DND-41 (cell line): Measurements from ENCODE around the gene CDKN1A.

ENCODE experiments used
- ATAC-seq: fragments of 200-7000 bp; cut with Tn5 transposase; 3 replicates; pipeline ENCODE4 v1.9.1; 2021; ENCODE audit warnings: low read depth; ENCODE audit not compliant: insufficient read depth
- DNase-seq: peaks from one replicate; pipeline ENCODE4 v3.0.0-alpha.2; 2020
- H2AFZ ChIP-seq: 2 replicates; pipeline ENCODE4 v1.6.0; 2012; ENCODE audit warnings: low read depth, low read length
- H3K27ac ChIP-seq: 2 replicates; pipeline ENCODE4 v1.5.1; 2012; ENCODE audit warnings: low read length, inconsistent platforms
- H3K27me3 ChIP-seq: fragments of 200-600 bp; sonication (generic); 2 replicates; pipeline ENCODE4 v1.6.0; 2012; ENCODE audit warnings: low read length, mild to moderate bottlenecking, inconsistent platforms; ENCODE audit not compliant: insufficient read depth, poor library complexity
- H3K36me3 ChIP-seq: 2 replicates; pipeline ENCODE4 v1.5.1; 2012; ENCODE audit warnings: low read length, inconsistent platforms; ENCODE audit not compliant: insufficient read depth
- H3K4me1 ChIP-seq: 2 replicates; pipeline ENCODE4 v1.5.1; 2012; ENCODE audit warnings: mild to moderate bottlenecking, low read length; ENCODE audit not compliant: insufficient read depth
- H3K4me2 ChIP-seq: 2 replicates; pipeline ENCODE4 v1.6.0; 2012; ENCODE audit warnings: mild to moderate bottlenecking, moderate library complexity, low read length, inconsistent platforms; ENCODE audit not compliant: insufficient read depth
- H3K4me3 ChIP-seq, 2 experiments: fragments of 200-600 bp in 1 of 2; shearing (Covaris generic) in 1 of 2; 2 replicates each; pipeline ENCODE4 v1.5.1; 2012 to 2016; ENCODE audit warnings: inconsistent platforms in 2 of 2, low read length in 2 of 2, mild to moderate bottlenecking in 2 of 2, low read depth in 1 of 2, moderate library complexity in 1 of 2
- H3K79me2 ChIP-seq: 2 replicates; pipeline ENCODE4 v1.6.0; 2012; ENCODE audit warnings: low read length, inconsistent platforms; ENCODE audit not compliant: insufficient read depth
- H3K9ac ChIP-seq: 2 replicates; pipeline ENCODE4 v1.6.0; 2012; ENCODE audit warnings: low read depth, mild to moderate bottlenecking, inconsistent platforms, low read length, moderate library complexity
- H3K9me3 ChIP-seq: 2 replicates; pipeline ENCODE4 v1.5.1; 2012; ENCODE audit warnings: low read length, moderate library complexity, mild to moderate bottlenecking, inconsistent platforms; ENCODE audit not compliant: insufficient read depth, severe bottlenecking
- H4K20me1 ChIP-seq: 2 replicates; pipeline ENCODE4 v1.6.0; 2012; ENCODE audit warnings: low read length; ENCODE audit not compliant: insufficient read depth
- EZH2 ChIP-seq: IDR thresholded peaks from 3 replicates; pipeline ENCODE4 v1.6.1; 2012; ENCODE audit warnings: borderline replicate concordance, low read depth, mild to moderate bottlenecking, moderate library complexity, low read length, inconsistent platforms; ENCODE audit not compliant: severe bottlenecking
- TF ChIP-seq, protein P1 (sequence below): IDR thresholded peaks from 2 replicates; pipeline ENCODE4 v1.5.1; 2012; ENCODE audit warnings: borderline replicate concordance, low read length, moderate library complexity, mild to moderate bottlenecking; ENCODE audit not compliant: poor library complexity, severe bottlenecking; ENCODE audit errors: extremely low read depth

Gene CDKN1A

DNA sequence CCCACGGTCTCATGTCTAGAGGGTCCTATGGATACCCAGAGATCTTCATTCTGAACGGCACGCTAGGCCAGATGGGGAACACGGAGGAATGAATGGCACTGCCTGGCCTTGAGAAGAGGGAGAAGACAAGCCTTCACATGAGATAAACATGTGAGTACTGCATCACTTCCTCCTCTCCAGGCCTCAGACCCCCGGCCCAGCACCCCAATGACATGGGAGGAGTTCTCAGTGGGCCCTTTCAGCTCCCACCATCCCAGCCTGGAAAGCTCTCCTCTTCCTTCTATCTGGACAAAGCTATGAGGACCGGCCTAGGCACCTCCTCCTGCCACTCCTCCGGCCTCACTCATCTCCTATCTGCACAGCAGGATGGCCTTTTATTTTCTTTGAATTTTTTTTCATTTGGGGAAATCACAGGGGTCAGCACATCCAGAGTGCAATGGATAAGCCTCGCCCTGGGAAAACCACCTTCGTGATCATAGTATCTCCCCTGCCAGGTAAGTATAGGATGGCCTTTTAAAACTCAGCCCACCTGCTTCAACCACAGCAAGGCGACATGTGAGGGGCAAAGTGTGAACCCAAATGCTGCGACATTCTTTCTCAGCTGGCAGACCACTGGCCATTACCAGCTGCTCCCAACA, 39.2 kb upstream of the CDKN1A start:
- no peak overlapping the region for H3K27ac ChIP-seq
- no peak for TF ChIP-seq EZH2
- TF ChIP-seq, protein P1, sequence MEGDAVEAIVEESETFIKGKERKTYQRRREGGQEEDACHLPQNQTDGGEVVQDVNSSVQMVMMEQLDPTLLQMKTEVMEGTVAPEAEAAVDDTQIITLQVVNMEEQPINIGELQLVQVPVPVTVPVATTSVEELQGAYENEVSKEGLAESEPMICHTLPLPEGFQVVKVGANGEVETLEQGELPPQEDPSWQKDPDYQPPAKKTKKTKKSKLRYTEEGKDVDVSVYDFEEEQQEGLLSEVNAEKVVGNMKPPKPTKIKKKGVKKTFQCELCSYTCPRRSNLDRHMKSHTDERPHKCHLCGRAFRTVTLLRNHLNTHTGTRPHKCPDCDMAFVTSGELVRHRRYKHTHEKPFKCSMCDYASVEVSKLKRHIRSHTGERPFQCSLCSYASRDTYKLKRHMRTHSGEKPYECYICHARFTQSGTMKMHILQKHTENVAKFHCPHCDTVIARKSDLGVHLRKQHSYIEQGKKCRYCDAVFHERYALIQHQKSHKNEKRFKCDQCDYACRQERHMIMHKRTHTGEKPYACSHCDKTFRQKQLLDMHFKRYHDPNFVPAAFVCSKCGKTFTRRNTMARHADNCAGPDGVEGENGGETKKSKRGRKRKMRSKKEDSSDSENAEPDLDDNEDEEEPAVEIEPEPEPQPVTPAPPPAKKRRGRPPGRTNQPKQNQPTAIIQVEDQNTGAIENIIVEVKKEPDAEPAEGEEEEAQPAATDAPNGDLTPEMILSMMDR, result no peak

DNA sequence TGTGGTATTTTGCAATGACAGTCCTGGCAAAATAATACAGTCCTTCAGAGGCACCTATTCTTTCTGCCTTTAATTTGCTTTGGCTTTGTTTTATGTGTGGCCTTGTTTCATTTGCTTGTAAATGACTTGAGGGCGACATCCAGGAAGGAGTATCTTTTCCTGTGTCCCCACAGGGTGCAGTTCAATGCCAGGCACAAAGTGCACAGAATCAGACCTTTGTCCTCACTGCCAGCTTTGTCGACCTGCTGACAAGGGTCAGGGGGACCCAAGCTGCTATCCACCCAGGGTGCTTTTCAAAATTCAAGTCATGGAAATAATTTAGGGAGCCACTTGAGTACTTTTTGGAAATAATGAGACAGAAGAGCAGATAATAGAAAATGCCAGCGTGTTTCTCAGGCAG, 37.0 kb upstream of the CDKN1A start:
- no peak overlapping the region for H2AFZ ChIP-seq
- no peaks in the 10 kb centered on the region for H4K20me1 ChIP-seq
- DNase-seq (no peak), ATAC-seq (no peak)
- H3K4me1 ChIP-seq, result no peaks in the 10 kb centered on the region
- TF ChIP-seq, protein P1, result no peak
- TF ChIP-seq EZH2, result no peak
- H3K4me3 ChIP-seq, result no peak overlapping the region
- no peaks in the 10 kb centered on the region for H3K36me3 ChIP-seq
- H3K27ac ChIP-seq, result no peak overlapping the region
- H3K27me3 ChIP-seq, result no peaks in the 10 kb centered on the region
- H3K9ac ChIP-seq, result no peak overlapping the region
- no peaks in the 10 kb centered on the region for H3K9me3 ChIP-seq
- no peak overlapping the region for H3K4me2 ChIP-seq
- H3K79me2 ChIP-seq, result no peaks in the 10 kb centered on the region

More for the DNA sequence above, 39.2 kb upstream of the CDKN1A start:
- Histone ChIP-seq H3K27me3 (no peaks in the 10 kb centered on the region), H2AFZ (no peak overlapping the region), H3K4me1 (no peaks in the 10 kb centered on the region), H3K9me3 (no peaks in the 10 kb centered on the region), H4K20me1 (no peaks in the 10 kb centered on the region), H3K4me3 (no peak overlapping the region), H3K4me2 (no peak overlapping the region), H3K79me2 (no peaks in the 10 kb centered on the region), H3K36me3 (no peaks in the 10 kb centered on the region), H3K9ac (no peak overlapping the region)
- DNase-seq, result no peak
- ATAC-seq, result no peak

DNA sequence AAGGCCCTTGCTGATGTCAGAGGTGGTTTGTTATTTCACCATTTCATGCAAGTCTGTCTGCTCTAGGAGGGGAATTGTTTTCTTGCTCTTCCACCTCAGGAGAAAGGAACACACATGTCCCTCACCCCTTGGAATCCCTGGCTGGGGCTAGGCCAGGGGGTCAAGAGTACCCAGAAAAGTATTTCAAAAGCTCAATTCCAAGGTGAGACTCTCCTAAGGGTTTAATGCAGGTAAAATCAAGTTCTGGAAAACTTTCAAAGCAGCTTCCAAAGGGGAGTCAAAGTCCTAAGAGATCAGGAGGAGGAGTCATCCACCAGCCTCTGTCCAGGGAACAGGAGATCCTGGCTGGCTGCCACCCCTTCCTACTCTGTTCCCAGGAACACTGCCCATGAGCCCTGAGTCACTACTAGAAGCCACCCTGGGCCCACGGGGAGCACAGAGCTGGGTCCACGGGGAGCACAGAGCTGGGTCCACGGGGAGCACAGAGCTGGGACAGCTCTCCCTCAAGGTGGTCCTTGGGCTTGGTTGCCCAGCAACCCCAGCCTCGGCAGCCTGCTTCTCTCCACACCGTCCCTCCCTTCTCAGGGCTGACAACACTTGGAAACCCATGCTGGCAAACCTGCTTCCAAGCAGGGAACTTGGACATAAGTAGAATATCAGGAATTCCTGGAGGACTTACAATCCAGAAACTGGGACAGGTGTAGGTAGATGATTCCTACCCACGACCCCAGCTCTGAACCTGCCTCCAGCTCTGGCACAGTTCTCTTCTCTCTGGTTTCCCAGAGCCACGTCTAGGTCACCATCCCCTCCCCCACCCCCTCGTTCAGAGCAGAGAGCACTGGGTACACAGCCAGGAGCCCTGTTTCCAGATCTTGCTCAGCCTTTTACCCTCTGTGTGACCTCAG, 35.3 kb upstream of the CDKN1A start:
- no peak for TF ChIP-seq EZH2
- TF ChIP-seq, protein P1, result no peak
- DNase-seq (no peak), ATAC-seq (no peak)
- Histone ChIP-seq H3K4me3 (no peak overlapping the region), H3K27ac (no peak overlapping the region), H2AFZ (no peak overlapping the region), H3K4me2 (no peak overlapping the region), H3K36me3 (no peaks in the 10 kb centered on the region), H3K4me1 (no peaks in the 10 kb centered on the region), H3K79me2 (no peaks in the 10 kb centered on the region), H3K9me3 (no peaks in the 10 kb centered on the region), H3K27me3 (no peaks in the 10 kb centered on the region), H4K20me1 (no peaks in the 10 kb centered on the region), H3K9ac (no peak overlapping the region)
